Astrocyte (in vitro differentiated cells and primary cell): ENCODE results near the gene SREBF1. TPM values are rescaled to one million over a fixed set of nuclear protein-coding genes. Genes with fewer than 3 reads are reported as not detected.
A peak's percentile ranks its signal among the peaks of the same experiment; 100 is the strongest.

ENCODE experiments used
- DNase-seq: peaks from one replicate; pipeline ENCODE4 v3.0.0-alpha.2; 2010; ENCODE audit warnings: low read depth
- FAIRE-seq: peaks from 2 replicates; lab custom pipeline; 2011; peaks lifted over from hg19 to GRCh38; lab: Jason Lieb, UNC
- H2AFZ ChIP-seq: 2 replicates; pipeline ENCODE4 v1.6.0; 2012; ENCODE audit warnings: low read depth, low read length, inconsistent platforms
- H3K27ac ChIP-seq: 2 replicates; pipeline ENCODE4 v1.5.1; 2011; ENCODE audit warnings: low read depth, low read length, inconsistent platforms
- H3K27me3 ChIP-seq: 2 replicates; pipeline ENCODE4 v1.6.0; 2011; ENCODE audit warnings: low read length, inconsistent platforms; ENCODE audit not compliant: insufficient read depth
- H3K36me3 ChIP-seq: 2 replicates; pipeline ENCODE4 v1.5.1; 2011; ENCODE audit warnings: low read length, inconsistent platforms; ENCODE audit not compliant: insufficient read depth
- H3K4me1 ChIP-seq: 2 replicates; pipeline ENCODE4 v1.5.1; 2011; ENCODE audit warnings: low read length, inconsistent platforms; ENCODE audit not compliant: insufficient read depth
- H3K4me2 ChIP-seq: 2 replicates; pipeline ENCODE4 v1.6.0; 2012; ENCODE audit warnings: low read length, inconsistent platforms
- H3K4me3 ChIP-seq: 2 replicates; pipeline ENCODE4 v1.5.1; 2011; ENCODE audit warnings: low read depth, mild to moderate bottlenecking, low read length, inconsistent platforms; ENCODE audit not compliant: insufficient read depth
- H3K79me2 ChIP-seq: 2 replicates; pipeline ENCODE4 v1.6.0; 2012; ENCODE audit warnings: mild to moderate bottlenecking, low read length, inconsistent platforms; ENCODE audit not compliant: insufficient read depth
- H3K9ac ChIP-seq: 2 replicates; pipeline ENCODE4 v1.6.0; 2012; ENCODE audit warnings: mild to moderate bottlenecking, low read length, inconsistent platforms
- H3K9me3 ChIP-seq: 2 replicates; pipeline ENCODE4 v1.5.1; 2012; ENCODE audit warnings: low read depth, mild to moderate bottlenecking, low read length, inconsistent platforms; ENCODE audit not compliant: insufficient read depth
- H4K20me1 ChIP-seq: 2 replicates; pipeline ENCODE4 v1.6.0; 2012; ENCODE audit warnings: low read length, inconsistent platforms; ENCODE audit not compliant: insufficient read depth
- H3K27ac Mint-ChIP-seq: one replicate; pipeline ENCODE4 v1.8.0; 2021; ENCODE audit warnings: mild to moderate bottlenecking, mixed read lengths; ENCODE audit not compliant: unreplicated experiment
- H3K27me3 Mint-ChIP-seq: one replicate; pipeline ENCODE4 v1.8.0; 2021; ENCODE audit warnings: low read depth, mixed read lengths; ENCODE audit not compliant: unreplicated experiment
- H3K36me3 Mint-ChIP-seq: one replicate; pipeline ENCODE4 v1.8.0; 2021; ENCODE audit warnings: low read depth, mixed read lengths; ENCODE audit not compliant: unreplicated experiment
- H3K4me1 Mint-ChIP-seq: one replicate; pipeline ENCODE4 v1.8.0; 2021; ENCODE audit warnings: low read depth, mixed read lengths; ENCODE audit not compliant: unreplicated experiment
- H3K4me3 Mint-ChIP-seq: one replicate; pipeline ENCODE4 v1.8.0; 2021; ENCODE audit warnings: mild to moderate bottlenecking, moderate library complexity, mixed read lengths; ENCODE audit not compliant: unreplicated experiment
- H3K9me3 Mint-ChIP-seq: one replicate; pipeline ENCODE4 v1.8.0; 2021; ENCODE audit warnings: mild to moderate bottlenecking, mixed read lengths; ENCODE audit not compliant: unreplicated experiment
- CTCF ChIP-seq: IDR thresholded peaks from 2 replicates; pipeline ENCODE4 v1.5.1; 2011; ENCODE audit warnings: low read depth, mild to moderate bottlenecking, inconsistent platforms, low read length, moderate library complexity; ENCODE audit not compliant: insufficient read depth
- EZH2 ChIP-seq: IDR thresholded peaks from 2 replicates; pipeline ENCODE4 v1.6.1; 2012; ENCODE audit warnings: mild to moderate bottlenecking, low read length, inconsistent platforms; ENCODE audit not compliant: insufficient read depth
- total RNA-seq: library from RNA; stranded (reverse); gene quantifications from 2 replicates; pipeline ENCODE4 v1.2.1, GENCODE V29; 2021

Gene SREBF1
- total RNA-seq, 1 donor from 2014 or later, result 65.6 TPM

- no peak overlapping the region for H3K27ac ChIP-seq
- no peaks in the 10 kb centered on the region for H3K9me3 ChIP-seq
- no peaks in the 10 kb centered on the region for H3K27me3 ChIP-seq
- peaks cover 32% of the 10 kb centered on the region for H3K79me2 ChIP-seq
- TF ChIP-seq CTCF (peak; percentile 34), EZH2 (no peak)
- peak overlapping the region; percentile 18 for H3K9ac ChIP-seq
- H3K4me1 ChIP-seq, result peaks cover 35% of the 10 kb centered on the region
- Mint-ChIP-seq H3K36me3 (no peaks in the 10 kb centered on the region), H3K4me3 (peak overlapping the region; percentile 79), H3K9me3 (no peaks in the 10 kb centered on the region), H3K27ac (peak overlapping the region; percentile 91), H3K27me3 (no peaks in the 10 kb centered on the region), H3K4me1 (peaks cover 36% of the 10 kb centered on the region)
- no peak overlapping the region for H3K4me3 ChIP-seq
- no peaks in the 10 kb centered on the region for H3K36me3 ChIP-seq
- peak; percentile 77 for DNase-seq
- no peak overlapping the region for H2AFZ ChIP-seq
- FAIRE-seq, result no peak
- peak overlapping the region; percentile 86 for H3K4me2 ChIP-seq
- H4K20me1 ChIP-seq, result peaks cover 80% of the 10 kb centered on the region
These were observed 55.7 kb downstream of the SREBF1 start for GRCh38 chr17:17780922-17781590.

- Histone ChIP-seq H3K27me3 (no peaks in the 10 kb centered on the region), H3K4me1 (peaks cover 34% of the 10 kb centered on the region), H3K27ac (no peak overlapping the region), H3K4me3 (no peak overlapping the region), H3K9ac (no peak overlapping the region), H4K20me1 (peaks cover 78% of the 10 kb centered on the region), H2AFZ (no peak overlapping the region), H3K36me3 (no peaks in the 10 kb centered on the region), H3K9me3 (no peaks in the 10 kb centered on the region), H3K4me2 (no peak overlapping the region), H3K79me2 (peaks cover 19% of the 10 kb centered on the region)
- Mint-ChIP-seq H3K36me3 (peaks cover 1% of the 10 kb centered on the region), H3K27me3 (no peaks in the 10 kb centered on the region), H3K9me3 (no peaks in the 10 kb centered on the region), H3K4me3 (no peak overlapping the region), H3K27ac (no peak overlapping the region), H3K4me1 (peaks cover 19% of the 10 kb centered on the region)
- no peak for FAIRE-seq
- no peak for TF ChIP-seq EZH2
- no peak for TF ChIP-seq CTCF
- no peak for DNase-seq
These were observed 57.7 kb downstream of the SREBF1 start for GRCh38 chr17:17779015-17779611.
